Natural killer cell (primary cell): ENCODE results near the gene CYP27B1. TPM values are rescaled to one million over a fixed set of nuclear protein-coding genes. Genes with fewer than 3 reads are reported as not detected.
A peak's percentile ranks its signal among the peaks of the same experiment; 100 is the strongest.

Experiments used
- ATAC-seq, 3 donors: fragments of 150-1000 bp in 2 of 3; fragments of 200-7000 bp in 1 of 3; cut with Tn5 transposase; 1 replicate in 1 of 3; 2 replicates in 2 of 3; pipeline ENCODE4 v1.10.0; 2021; ENCODE audit warnings: mild to moderate bottlenecking in 2 of 3, moderate library complexity in 2 of 3
- DNase-seq, 2 donors: peaks; one replicate each; pipeline versions ENCODE4 v3.0.0 to v3.0.0-alpha.2; 2013 to 2021; ENCODE audit warnings: mixed read lengths in 1 of 2
- H3K27ac ChIP-seq: one replicate; pipeline ENCODE4 v1.5.1; 2013; ENCODE audit warnings: mild to moderate bottlenecking, low read length
- H3K27me3 ChIP-seq: one replicate; pipeline ENCODE4 v1.6.1; 2013; ENCODE audit warnings: low read length; ENCODE audit not compliant: control insufficient read depth, insufficient read depth
- H3K36me3 ChIP-seq: one replicate; pipeline ENCODE4 v1.6.1; 2013; ENCODE audit warnings: low read length; ENCODE audit not compliant: control insufficient read depth, insufficient read depth
- H3K4me1 ChIP-seq: one replicate; pipeline ENCODE4 v1.6.1; 2013; ENCODE audit warnings: low read length; ENCODE audit not compliant: control insufficient read depth, insufficient read depth
- H3K4me3 ChIP-seq: one replicate; pipeline ENCODE4 v1.5.1; 2013; ENCODE audit warnings: low read length
- H3K9me3 ChIP-seq: one replicate; pipeline ENCODE4 v1.6.1; 2013; ENCODE audit warnings: low read length; ENCODE audit not compliant: control insufficient read depth, insufficient read depth
- H3K27ac Mint-ChIP-seq, 2 donors: one replicate each; pipeline ENCODE4 v1.8.0; 2022; ENCODE audit warnings: mild to moderate bottlenecking in 2 of 2, mixed read lengths in 2 of 2, moderate library complexity in 1 of 2
- H3K27me3 Mint-ChIP-seq, 2 donors: one replicate each; pipeline ENCODE4 v1.8.0; 2022; ENCODE audit warnings: low read depth in 2 of 2, mixed read lengths in 2 of 2
- H3K36me3 Mint-ChIP-seq: one replicate; pipeline ENCODE4 v1.8.0; 2022; ENCODE audit warnings: mixed read lengths
- H3K4me1 Mint-ChIP-seq, 2 donors: one replicate each; pipeline ENCODE4 v1.8.0; 2022; ENCODE audit warnings: mixed read lengths in 2 of 2
- H3K4me3 Mint-ChIP-seq: one replicate; pipeline ENCODE4 v1.8.0; 2022; ENCODE audit warnings: mild to moderate bottlenecking, moderate library complexity, mixed read lengths
- H3K9me3 Mint-ChIP-seq, 2 donors: one replicate each; pipeline ENCODE4 v1.8.0; 2022; ENCODE audit warnings: mixed read lengths in 2 of 2
- CTCF ChIP-seq: fragments of 200-600 bp; IDR thresholded peaks from one replicate; pipeline ENCODE4 v1.8.0; 2022; ENCODE audit warnings: antibody characterized with exemption
- WGBS: methylation state at CpG from one replicate; pipeline ENCODE4 v1.1.7; 2013; ENCODE audit warnings: missing lambda C conversion rate; ENCODE audit not compliant: insufficient coverage; 5-methylcytosine and 5-hydroxymethylcytosine counted together
- intact Hi-C: fragments of 100-400 bp; cut with micrococcal nuclease; formaldehyde crosslinking; loops from one replicate; pipeline ENCODE4 v1.14.2; 2022
- total RNA-seq, 4 donors: library from RNA; stranded (reverse); fragments of 120-200 nt in 1 of 4; gene quantifications; one replicate each; pipeline versions ENCODE4 v1.2.3 to v1.2.4, GENCODE V29; 2013 to 2022

The CYP27B1 gene
- total RNA-seq, 3 donors from 2014 or later (not counting 1 experiment from before 2014, with no cell fraction given) = 1.1 to 1.7 (median 1.6) TPM

- TF ChIP-seq CTCF = no peak
- Mint-ChIP-seq H3K4me1 (peaks cover 51 to 53% of the 10 kb centered on the region in 2 donors), H3K27ac (peak overlapping the region; percentile 98 to 99), H3K4me3 (peak overlapping the region; percentile 98), H3K9me3 (no peaks in the 10 kb centered on the region), H3K36me3 (peaks cover 6% of the 10 kb centered on the region), H3K27me3 (no peaks in the 10 kb centered on the region)
- intact Hi-C loops = loop anchor here (1.0 to 5.0 kb wide), 4 partner anchors 8 to 267 kb away; partner anchors contain the start of genes ARHGAP9, CDK4 and PIP4K2C
- WGBS = 7% methylated on average over 21 of the region's 21 CpGs
- Histone ChIP-seq H3K36me3 (peaks cover 30% of the 10 kb centered on the region), H3K4me3 (peak overlapping the region; percentile 81), H3K27me3 (no peaks in the 10 kb centered on the region), H3K4me1 (peaks cover 51% of the 10 kb centered on the region), H3K27ac (peak overlapping the region; percentile 91), H3K9me3 (no peaks in the 10 kb centered on the region)
- DNase-seq = peak; percentile 82 to 89
- ATAC-seq = peak; percentile 56 to 71 (median 57)
Observed at GRCh38 chr12:57744194-57744776, 22.6 kb downstream of the CYP27B1 start.

DNA sequence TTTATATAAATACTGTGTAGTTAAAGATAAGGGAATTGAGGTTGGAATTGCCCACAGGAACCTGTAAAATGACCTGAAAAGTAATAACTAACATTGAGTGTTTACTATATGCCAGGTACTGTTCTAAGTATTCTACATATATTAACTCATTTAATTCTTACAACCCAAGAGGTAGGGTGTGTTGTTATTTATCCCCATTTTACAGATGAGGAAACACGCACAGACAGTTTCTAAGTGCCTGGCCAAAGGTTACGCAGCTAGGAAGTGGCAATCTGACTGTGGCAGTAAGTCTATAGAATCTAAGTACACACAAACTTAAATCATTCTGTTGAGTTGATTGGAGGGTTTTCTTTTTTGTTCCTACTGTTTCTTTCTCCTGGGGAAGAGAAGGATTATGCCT is 23.1 kb downstream of the CYP27B1 start:
- peaks cover 6% of the 10 kb centered on the region for H3K36me3 Mint-ChIP-seq
- peaks cover 56% of the 10 kb centered on the region for H3K4me1 ChIP-seq
- H3K4me3 ChIP-seq = no peak overlapping the region
- ATAC-seq (no peak), DNase-seq (no peak)
- peaks cover 30% of the 10 kb centered on the region for H3K36me3 ChIP-seq
- TF ChIP-seq CTCF = no peak
- intact Hi-C loops = loop anchor here (1.0 to 5.0 kb wide), 4 partner anchors 9 to 266 kb away; partner anchors contain the start of genes ARHGAP9, CDK4 and PIP4K2C
- H3K27me3 Mint-ChIP-seq = no peaks in the 10 kb centered on the region
- no peaks in the 10 kb centered on the region for H3K9me3 ChIP-seq
- peak overlapping the region; percentile 98 for H3K4me3 Mint-ChIP-seq
- H3K27ac Mint-ChIP-seq = peak overlapping the region; percentile 98 to 99
- no peaks in the 10 kb centered on the region for H3K27me3 ChIP-seq
- H3K27ac ChIP-seq = peak overlapping the region; percentile 91
- peaks cover 56 to 57% of the 10 kb centered on the region in 2 donors for H3K4me1 Mint-ChIP-seq
- H3K9me3 Mint-ChIP-seq = no peaks in the 10 kb centered on the region
- WGBS = no CpG with 5 or more reads among the region's 2 CpGs

DNA sequence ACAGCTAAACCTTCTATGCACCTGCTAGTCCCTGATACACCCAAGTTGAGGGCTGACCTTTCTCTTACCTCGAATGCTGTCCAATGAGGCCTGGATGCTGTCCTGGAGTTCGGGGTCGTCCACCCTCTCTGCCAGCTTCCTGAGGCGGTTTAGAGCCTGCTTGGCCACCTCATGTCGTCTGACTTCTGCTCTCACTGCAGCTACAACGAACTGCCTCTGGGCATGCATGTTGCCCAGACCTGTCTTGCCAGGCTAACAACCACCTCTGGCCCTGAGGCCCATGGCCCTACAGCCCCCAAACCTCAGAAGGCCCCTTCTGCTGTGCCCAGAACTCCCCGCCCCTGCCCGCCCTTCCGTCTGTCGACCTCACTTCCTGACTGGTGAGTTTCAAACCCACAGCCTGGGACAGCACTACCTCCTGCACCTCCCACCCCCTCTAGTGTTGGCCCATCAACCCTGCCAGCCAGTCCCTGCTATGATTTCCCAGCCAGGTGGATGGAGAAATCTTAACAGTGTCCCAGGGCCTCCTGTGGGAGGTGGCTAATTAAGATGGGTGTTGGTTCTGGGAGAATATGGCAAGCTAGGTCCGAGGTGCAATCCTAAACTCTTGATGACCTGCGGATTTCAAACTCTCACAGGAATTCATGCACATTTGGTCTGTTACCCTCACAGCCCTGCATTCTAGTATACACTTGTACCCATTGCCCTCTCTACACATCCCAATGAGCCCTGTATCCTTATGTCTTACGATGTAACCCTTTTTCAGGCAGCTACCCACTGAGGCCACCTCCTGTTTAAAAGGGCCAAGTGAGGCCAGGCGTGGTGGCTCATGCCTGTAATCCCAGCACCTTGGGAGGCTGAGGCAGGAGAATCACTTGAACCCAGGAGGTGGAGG is 24.8 kb downstream of the CYP27B1 start:
- Histone ChIP-seq H3K27me3 (no peaks in the 10 kb centered on the region), H3K4me1 (peaks cover 56% of the 10 kb centered on the region), H3K9me3 (no peaks in the 10 kb centered on the region), H3K27ac (peak overlapping the region; percentile 89), H3K36me3 (peaks cover 21% of the 10 kb centered on the region), H3K4me3 (peak overlapping the region; percentile 62)
- intact Hi-C loops = loop anchor here (5.0 kb wide), 2 partner anchors 150 to 265 kb away; partner anchors contain the start of genes ARHGAP9 and PIP4K2C
- Mint-ChIP-seq H3K27me3 (no peaks in the 10 kb centered on the region), H3K9me3 (no peaks in the 10 kb centered on the region), H3K4me3 (peak overlapping the region; percentile 96), H3K4me1 (peaks cover 56 to 57% of the 10 kb centered on the region in 2 donors), H3K27ac (peak overlapping the region; percentile 93 to 96), H3K36me3 (peaks cover 2% of the 10 kb centered on the region)
- ATAC-seq (peak; percentile 50 to 75 (median 64)), DNase-seq (peak; percentile 57 to 91)
- TF ChIP-seq CTCF = peak; percentile 50
- WGBS = 14% methylated on average over 14 of the region's 14 CpGs
